Measurements from ENCODE around the gene AFAP1.

DNA sequence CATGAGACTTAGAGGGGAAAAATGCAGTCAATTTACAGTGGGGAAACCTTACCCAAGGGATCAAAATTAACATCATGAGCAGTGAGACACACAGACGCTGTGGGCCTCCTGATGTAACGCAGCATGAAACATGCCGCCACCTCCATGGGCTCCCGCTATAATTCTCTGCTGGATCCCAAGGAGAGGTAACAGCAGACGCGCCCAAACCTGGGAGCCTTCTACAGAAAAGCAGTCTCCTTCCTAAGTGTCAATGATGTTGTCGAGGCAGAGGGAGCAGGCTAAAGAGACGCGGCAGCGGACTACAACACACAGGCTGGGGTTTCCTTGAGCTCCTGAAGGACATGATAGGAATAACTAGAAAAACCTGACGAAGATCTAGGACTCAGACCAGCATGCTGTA lies 142.3 kb downstream of the AFAP1 start:
- TF ChIP-seq EZH2 (IDR thresholded peaks at IDR 0.05) (no peak), EZH2phosphoT487 (IDR thresholded peaks at IDR 0.05) (no peak)
- TF ChIP-seq, protein P1, sequence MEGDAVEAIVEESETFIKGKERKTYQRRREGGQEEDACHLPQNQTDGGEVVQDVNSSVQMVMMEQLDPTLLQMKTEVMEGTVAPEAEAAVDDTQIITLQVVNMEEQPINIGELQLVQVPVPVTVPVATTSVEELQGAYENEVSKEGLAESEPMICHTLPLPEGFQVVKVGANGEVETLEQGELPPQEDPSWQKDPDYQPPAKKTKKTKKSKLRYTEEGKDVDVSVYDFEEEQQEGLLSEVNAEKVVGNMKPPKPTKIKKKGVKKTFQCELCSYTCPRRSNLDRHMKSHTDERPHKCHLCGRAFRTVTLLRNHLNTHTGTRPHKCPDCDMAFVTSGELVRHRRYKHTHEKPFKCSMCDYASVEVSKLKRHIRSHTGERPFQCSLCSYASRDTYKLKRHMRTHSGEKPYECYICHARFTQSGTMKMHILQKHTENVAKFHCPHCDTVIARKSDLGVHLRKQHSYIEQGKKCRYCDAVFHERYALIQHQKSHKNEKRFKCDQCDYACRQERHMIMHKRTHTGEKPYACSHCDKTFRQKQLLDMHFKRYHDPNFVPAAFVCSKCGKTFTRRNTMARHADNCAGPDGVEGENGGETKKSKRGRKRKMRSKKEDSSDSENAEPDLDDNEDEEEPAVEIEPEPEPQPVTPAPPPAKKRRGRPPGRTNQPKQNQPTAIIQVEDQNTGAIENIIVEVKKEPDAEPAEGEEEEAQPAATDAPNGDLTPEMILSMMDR (IDR thresholded peaks at IDR 0.05): no peak

Measured in neural progenitor cell (in vitro differentiated cells).